Measurements from ENCODE around the gene HMGCR. TPM values are rescaled to one million over a fixed set of nuclear protein-coding genes. Genes with fewer than 3 reads are reported as not detected.
A peak's percentile ranks its signal among the peaks of the same experiment; 100 is the strongest.

The HMGCR gene
- total RNA-seq, 1 experiment from 2014 or later: 101 TPM

GRCh38 chr5:75335486-75335885, 1.5 kb upstream of the HMGCR start (continued):
- TF ChIP-seq REST (IDR thresholded peaks at IDR 0.05; ENCODE audit: low read depth) (no peak), YY1 (IDR thresholded peaks at IDR 0.05; ENCODE audit: extremely low read depth, insufficient replicate concordance, low read depth, low read length) (no peak), JUND (IDR thresholded peaks at IDR 0.05) (no peak), SP1 (IDR thresholded peaks at IDR 0.05; ENCODE audit: low read depth) (no peak), CEBPB (IDR thresholded peaks at IDR 0.05; ENCODE audit: low read depth) (no peak), FOSL1 (IDR thresholded peaks at IDR 0.05; ENCODE audit: low read depth) (no peak), CBX3 (IDR thresholded peaks at IDR 0.05; ENCODE audit: low read depth) (no peak)

- ATAC-seq (peak; percentile 69), DNase-seq (ENCODE audit: low read depth, low spot score) (peak; percentile 73)
- no peaks in the 10 kb centered on the region for H3K9me2 ChIP-seq (ENCODE audit: insufficient read depth)
- peaks cover 40% of the 10 kb centered on the region for H3K79me2 ChIP-seq (ENCODE audit: insufficient read depth, low read length)
- H3K9ac ChIP-seq (ENCODE audit: low read length): peak overlapping the region; percentile 94
- no peaks in the 10 kb centered on the region for H3K27me3 ChIP-seq (ENCODE audit: insufficient read depth, low read length)
- no peaks in the 10 kb centered on the region for H3K9me3 ChIP-seq (ENCODE audit: control insufficient read depth in 1 of 2, insufficient read depth in 1 of 2, low read depth in 1 of 2, low read length in 2 of 2)
- ChIA-PET CTCF (interaction anchor here (1.2 to 1.3 kb wide), 2 partner anchors 14 to 40 kb away, joined by 3 to 9 read pairs; no protein-coding TSS in a partner anchor), RAD21 (ENCODE audit: low non-redundant PET in 1 of 2, low total read pairs in 2 of 2, uncharacterized antibody in 2 of 2, unreplicated experiment in 2 of 2) (interaction anchor here (1.0 to 1.8 kb wide), 4 partner anchors 15 to 401 kb away, joined by 3 to 11 read pairs (median 3); no protein-coding TSS in a partner anchor), POLR2A (interaction anchor here (1.0 to 1.3 kb wide), 5 partner anchors 12 to 263 kb away, joined by 3 to 16 read pairs (median 5); no protein-coding TSS in a partner anchor)
- peaks cover 7 to 24% of the 10 kb centered on the region in 2 experiments; a peak in 3 of 4 replicates for H3K4me1 ChIP-seq (ENCODE audit: control insufficient read depth in 1 of 2, insufficient read depth in 2 of 2, low read length in 2 of 2)
- TF ChIP-seq CBX3 (IDR thresholded peaks at IDR 0.05; ENCODE audit: low read depth) (peak; percentile 58; the same call in 1 of the 2 replicates), FOSL1 (IDR thresholded peaks at IDR 0.05; ENCODE audit: low read depth) (no peak), POLR2A (IDR thresholded peaks at IDR 0.05; ENCODE audit: borderline replicate concordance, extremely low read depth, insufficient read depth, insufficient read length) (peak; percentile 24), ATF3 (IDR thresholded peaks at IDR 0.05) (no peak), CTCF (IDR thresholded peaks at IDR 0.05 in 2 of 3, conservative IDR thresholded peaks at IDR 0.05 in 1 of 3; ENCODE audit: borderline replicate concordance in 1 of 3, insufficient read depth in 1 of 3, low read depth in 2 of 3, low read length in 2 of 3) (peak in 2 of 3 experiments; percentile 39 to 58; a peak in 4 of 6 replicates), SIN3A (IDR thresholded peaks at IDR 0.05; ENCODE audit: low read depth) (peak; percentile 77; the same call in 1 of the 2 replicates), RAD21 (IDR thresholded peaks at IDR 0.05; ENCODE audit: low read depth) (peak; percentile 15; the same call in 1 of the 2 replicates), POLR2AphosphoS5 (IDR thresholded peaks at IDR 0.05; ENCODE audit: low read depth, low read length) (peak; percentile 58), CEBPB (IDR thresholded peaks at IDR 0.05; ENCODE audit: low read depth) (no peak), SP1 (IDR thresholded peaks at IDR 0.05; ENCODE audit: low read depth) (no peak)
- intact Hi-C loops (cut with micrococcal nuclease): loop anchor here (1.0 to 5.0 kb wide), 5 partner anchors 15 to 289 kb away; partner anchors contain the start of genes ANKRD31, CERT1 and POLK
- H4K20me1 ChIP-seq (ENCODE audit: insufficient read depth): peaks cover 8% of the 10 kb centered on the region; the same call in 1 of the 2 replicates
- H3K4me2 ChIP-seq (ENCODE audit: low read length): peak overlapping the region; percentile 92
- peak overlapping the region; percentile 88 for H3K27ac ChIP-seq (ENCODE audit: low read depth, low read length)
- 0 out of 4 replicates have a peak, but pooled peaks cover 0 to 7% of the 10 kb centered on the region in 2 experiments for H3K36me3 ChIP-seq (ENCODE audit: control insufficient read depth in 1 of 2, insufficient read depth in 2 of 2, low read length in 2 of 2)
- H2AFZ ChIP-seq (ENCODE audit: low read depth, low read length, poor library complexity, severe bottlenecking): peak overlapping the region; percentile 70
- BruUV-seq (replicated peaks): TSS peak; percentile 97
- peak overlapping the region; percentile 92 to 97 for H3K4me3 ChIP-seq (replicated peaks in 1 of 2; ENCODE audit: low read depth in 1 of 2, low read length in 2 of 2)
Observed at GRCh38 chr5:75335952-75336614, 937 bp upstream of the HMGCR start.
